HG03066 (cell line): ENCODE measurements around the gene ROCK2.

Source experiments
- ATAC-seq: cut with Tn5 transposase; IDR thresholded peaks from one replicate; pipeline ENCODE4 v1.9.1; 2021; ENCODE audit warnings: low read depth; ENCODE audit not compliant: unreplicated experiment

Gene ROCK2

GRCh38 chr2:11314487-11314886 is 29.9 kb downstream of the ROCK2 start:
- no peak for ATAC-seq

GRCh38 chr2:11312770-11313471 is 31.5 kb downstream of the ROCK2 start:
- ATAC-seq = no peak

GRCh38 chr2:11311543-11311942 is 32.9 kb downstream of the ROCK2 start:
- ATAC-seq = no peak

- ATAC-seq = no peak
Measured at GRCh38 chr2:11310212-11310611, 34.2 kb downstream of the ROCK2 start.

- no peak for ATAC-seq
Measured at GRCh38 chr2:11309706-11310105, 34.7 kb downstream of the ROCK2 start.

GRCh38 chr2:11307764-11308415 is 36.5 kb downstream of the ROCK2 start:
- ATAC-seq = no peak

GRCh38 chr2:11305958-11306357 is 38.5 kb downstream of the ROCK2 start:
- ATAC-seq = no peak

- no peak for ATAC-seq
Measured at GRCh38 chr2:11305338-11305737, 39.1 kb downstream of the ROCK2 start.

- ATAC-seq = no peak
Measured at GRCh38 chr2:11304476-11304875, 40.0 kb downstream of the ROCK2 start.

GRCh38 chr2:11303290-11304013 is 41.0 kb downstream of the ROCK2 start:
- no peak for ATAC-seq

GRCh38 chr2:11299439-11299838 is 45.0 kb downstream of the ROCK2 start:
- ATAC-seq = no peak

GRCh38 chr2:11298592-11298991 is 45.8 kb downstream of the ROCK2 start:
- no peak for ATAC-seq

- ATAC-seq = no peak
Measured at GRCh38 chr2:11296401-11296800, 48.0 kb downstream of the ROCK2 start.

- no peak for ATAC-seq
Measured at GRCh38 chr2:11292464-11293255, 51.8 kb downstream of the ROCK2 start.

GRCh38 chr2:11290713-11291112 is 53.7 kb downstream of the ROCK2 start:
- ATAC-seq = no peak

- no peak for ATAC-seq
Measured at GRCh38 chr2:11290211-11290610, 54.2 kb downstream of the ROCK2 start.

- ATAC-seq = no peak
Measured at GRCh38 chr2:11288431-11288830, 56.0 kb downstream of the ROCK2 start.

- ATAC-seq = no peak
Measured at GRCh38 chr2:11286749-11287148, 57.7 kb downstream of the ROCK2 start.

- ATAC-seq = no peak
Measured at GRCh38 chr2:11286323-11286722, 58.1 kb downstream of the ROCK2 start.

- ATAC-seq = no peak
Measured at GRCh38 chr2:11285499-11285898, 58.9 kb downstream of the ROCK2 start.

- no peak for ATAC-seq
Measured at GRCh38 chr2:11281186-11281585, 63.2 kb downstream of the ROCK2 start.
